ENCODE results near the gene SLFN13.
"Not testable (repeated sequence)": the region's sequence is repeated elsewhere in the genome, so short reads cannot be mapped to it uniquely, and the experiment has no call there.

Gene SLFN13

GRCh38 chr17:35414247-35414646 lies 34.3 kb downstream of the SLFN13 start:
- Histone ChIP-seq H3K36me3 (ENCODE audit: insufficient read depth, low read length) (peaks cover 24% of the 10 kb centered on the region), H3K9ac (ENCODE audit: low read depth, low read length) (no peak overlapping the region), H3K4me1 (ENCODE audit: insufficient read depth, low read length) (no peaks in the 10 kb centered on the region), H3K9me3 (ENCODE audit: control insufficient read depth, insufficient read depth, low read length) (no peaks in the 10 kb centered on the region)

DNA sequence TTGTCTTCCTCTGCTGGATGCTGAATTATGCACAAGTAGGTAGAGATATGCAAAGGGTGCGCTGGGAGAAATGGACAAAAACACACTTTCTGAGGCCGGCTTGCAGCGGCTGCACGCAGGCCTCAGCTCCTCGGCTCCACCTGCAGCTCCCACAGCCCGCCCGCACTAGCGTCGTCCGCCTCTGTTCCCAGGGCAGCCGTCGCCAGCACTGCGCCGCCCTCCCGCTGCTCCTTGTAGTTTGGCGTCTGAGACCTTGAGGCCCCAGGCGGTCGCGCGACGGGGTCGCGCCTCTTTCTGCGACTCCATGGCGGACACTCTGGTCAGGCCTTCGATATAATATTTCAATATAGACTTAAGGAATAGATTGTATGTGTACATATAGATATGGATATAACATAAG lies 41.0 kb downstream of the SLFN13 start:
- Histone ChIP-seq H3K4me1 (ENCODE audit: insufficient read depth, low read length) (no peaks in the 10 kb centered on the region), H3K36me3 (ENCODE audit: insufficient read depth, low read length) (peaks cover 23% of the 10 kb centered on the region), H3K9me3 (ENCODE audit: control insufficient read depth, insufficient read depth, low read length) (peaks cover 2% of the 10 kb centered on the region; the same call in 1 of the 2 replicates), H3K9ac (ENCODE audit: low read depth, low read length) (no peak overlapping the region)

GRCh38 chr17:35406568-35406967 lies 42.0 kb downstream of the SLFN13 start:
- Histone ChIP-seq H3K4me1 (ENCODE audit: insufficient read depth, low read length) (no peaks in the 10 kb centered on the region), H3K9me3 (ENCODE audit: control insufficient read depth, insufficient read depth, low read length) (peaks cover 2% of the 10 kb centered on the region; the same call in 1 of the 2 replicates), H3K9ac (ENCODE audit: low read depth, low read length) (no peak overlapping the region), H3K36me3 (ENCODE audit: insufficient read depth, low read length) (peaks cover 19% of the 10 kb centered on the region)

GRCh38 chr17:35404360-35404759 lies 44.2 kb downstream of the SLFN13 start:
- H3K36me3 ChIP-seq (ENCODE audit: insufficient read depth, low read length), result peaks cover 12% of the 10 kb centered on the region
- no peak overlapping the region for H3K9ac ChIP-seq (ENCODE audit: low read depth, low read length)
- H3K4me1 ChIP-seq (ENCODE audit: insufficient read depth, low read length), result no peaks in the 10 kb centered on the region
- peaks cover 2% of the 10 kb centered on the region; the same call in 1 of the 2 replicates for H3K9me3 ChIP-seq (ENCODE audit: control insufficient read depth, insufficient read depth, low read length)

GRCh38 chr17:35393783-35394182 lies 54.8 kb downstream of the SLFN13 start:
- H3K36me3 ChIP-seq (ENCODE audit: insufficient read depth, low read length); H3K9ac ChIP-seq (ENCODE audit: low read depth, low read length); H3K4me1 ChIP-seq (ENCODE audit: insufficient read depth, low read length); H3K9me3 ChIP-seq (ENCODE audit: control insufficient read depth, insufficient read depth, low read length): not testable (repeated sequence)

GRCh38 chr17:35390663-35391062 lies 57.9 kb downstream of the SLFN13 start:
- no peaks in the 10 kb centered on the region for H3K4me1 ChIP-seq (ENCODE audit: insufficient read depth, low read length)
- no peak overlapping the region for H3K9ac ChIP-seq (ENCODE audit: low read depth, low read length)
- no peaks in the 10 kb centered on the region; the same call in 1 of the 2 replicates for H3K9me3 ChIP-seq (ENCODE audit: control insufficient read depth, insufficient read depth, low read length)
- H3K36me3 ChIP-seq (ENCODE audit: insufficient read depth, low read length), result no peaks in the 10 kb centered on the region

GRCh38 chr17:35390156-35390555 lies 58.4 kb downstream of the SLFN13 start:
- H3K4me1 ChIP-seq (ENCODE audit: insufficient read depth, low read length), result no peaks in the 10 kb centered on the region
- no peak overlapping the region for H3K9ac ChIP-seq (ENCODE audit: low read depth, low read length)
- no peaks in the 10 kb centered on the region; the same call in 1 of the 2 replicates for H3K9me3 ChIP-seq (ENCODE audit: control insufficient read depth, insufficient read depth, low read length)
- H3K36me3 ChIP-seq (ENCODE audit: insufficient read depth, low read length), result no peaks in the 10 kb centered on the region

GRCh38 chr17:35387496-35387895 lies 61.1 kb downstream of the SLFN13 start:
- Histone ChIP-seq H3K36me3 (ENCODE audit: insufficient read depth, low read length) (no peaks in the 10 kb centered on the region), H3K9me3 (ENCODE audit: control insufficient read depth, insufficient read depth, low read length) (peaks cover 3% of the 10 kb centered on the region; the same call in 1 of the 2 replicates), H3K4me1 (ENCODE audit: insufficient read depth, low read length) (no peaks in the 10 kb centered on the region), H3K9ac (ENCODE audit: low read depth, low read length) (no peak overlapping the region)
